ENCODE data around the gene DES.

DNA sequence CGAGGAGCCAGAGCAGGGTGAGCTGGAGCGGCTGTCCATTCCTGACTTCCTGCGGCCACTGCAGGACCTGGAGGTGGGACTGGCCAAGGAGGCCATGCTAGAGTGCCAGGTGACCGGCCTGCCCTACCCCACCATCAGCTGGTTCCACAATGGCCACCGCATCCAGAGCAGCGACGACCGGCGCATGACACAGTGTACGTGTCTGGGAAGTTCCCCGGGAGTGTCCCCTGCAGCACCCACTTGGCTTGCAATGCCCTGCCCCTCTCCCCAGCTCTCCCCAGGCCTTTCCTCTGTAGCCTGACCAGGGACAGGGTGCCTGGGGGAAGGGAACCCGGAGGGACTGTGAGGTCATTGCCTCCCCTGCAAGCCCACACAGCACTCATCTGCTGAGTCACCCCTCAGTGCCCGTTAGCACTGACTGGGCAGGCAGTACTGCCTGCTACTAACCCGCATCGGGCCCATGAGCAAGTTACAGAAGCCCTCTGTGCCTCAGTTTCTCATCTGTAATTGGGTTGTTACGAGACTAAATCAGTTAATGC lies 51.1 kb downstream of the DES start:
- TF ChIP-seq UBTF (IDR thresholded peaks at IDR 0.05; ENCODE audit: borderline replicate concordance in 1 of 2, low read depth in 2 of 2, low read length in 2 of 2): no peak
- TF ChIP-seq POLR2A (conservative IDR thresholded peaks at IDR 0.05): no peak
- TF ChIP-seq RAD21 (CRISPR knock-in tag; conservative IDR thresholded peaks at IDR 0.05 in 1 of 2, IDR thresholded peaks at IDR 0.05 in 1 of 2): no peak
- no peak for TF ChIP-seq FOXK2 (conservative IDR thresholded peaks at IDR 0.05 in 1 of 2, IDR thresholded peaks at IDR 0.05 in 1 of 2; ENCODE audit: low read depth in 2 of 2)
- no peak for TF ChIP-seq EZH2 (IDR thresholded peaks at IDR 0.05; ENCODE audit: borderline replicate concordance, low read depth, low read length)
- TF ChIP-seq, protein P1, sequence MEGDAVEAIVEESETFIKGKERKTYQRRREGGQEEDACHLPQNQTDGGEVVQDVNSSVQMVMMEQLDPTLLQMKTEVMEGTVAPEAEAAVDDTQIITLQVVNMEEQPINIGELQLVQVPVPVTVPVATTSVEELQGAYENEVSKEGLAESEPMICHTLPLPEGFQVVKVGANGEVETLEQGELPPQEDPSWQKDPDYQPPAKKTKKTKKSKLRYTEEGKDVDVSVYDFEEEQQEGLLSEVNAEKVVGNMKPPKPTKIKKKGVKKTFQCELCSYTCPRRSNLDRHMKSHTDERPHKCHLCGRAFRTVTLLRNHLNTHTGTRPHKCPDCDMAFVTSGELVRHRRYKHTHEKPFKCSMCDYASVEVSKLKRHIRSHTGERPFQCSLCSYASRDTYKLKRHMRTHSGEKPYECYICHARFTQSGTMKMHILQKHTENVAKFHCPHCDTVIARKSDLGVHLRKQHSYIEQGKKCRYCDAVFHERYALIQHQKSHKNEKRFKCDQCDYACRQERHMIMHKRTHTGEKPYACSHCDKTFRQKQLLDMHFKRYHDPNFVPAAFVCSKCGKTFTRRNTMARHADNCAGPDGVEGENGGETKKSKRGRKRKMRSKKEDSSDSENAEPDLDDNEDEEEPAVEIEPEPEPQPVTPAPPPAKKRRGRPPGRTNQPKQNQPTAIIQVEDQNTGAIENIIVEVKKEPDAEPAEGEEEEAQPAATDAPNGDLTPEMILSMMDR (IDR thresholded peaks at IDR 0.05 in 2 of 3, conservative IDR thresholded peaks at IDR 0.05 in 1 of 3; ENCODE audit: insufficient read depth in 2 of 3, low read depth in 1 of 3, low read length in 3 of 3): no peak
- TF ChIP-seq ZBTB33 (CRISPR knock-in tag; IDR thresholded peaks at IDR 0.05): no peak
- no peak for TF ChIP-seq ZFPM2 (CRISPR knock-in tag; IDR thresholded peaks at IDR 0.05)
- TF ChIP-seq, protein P2, sequence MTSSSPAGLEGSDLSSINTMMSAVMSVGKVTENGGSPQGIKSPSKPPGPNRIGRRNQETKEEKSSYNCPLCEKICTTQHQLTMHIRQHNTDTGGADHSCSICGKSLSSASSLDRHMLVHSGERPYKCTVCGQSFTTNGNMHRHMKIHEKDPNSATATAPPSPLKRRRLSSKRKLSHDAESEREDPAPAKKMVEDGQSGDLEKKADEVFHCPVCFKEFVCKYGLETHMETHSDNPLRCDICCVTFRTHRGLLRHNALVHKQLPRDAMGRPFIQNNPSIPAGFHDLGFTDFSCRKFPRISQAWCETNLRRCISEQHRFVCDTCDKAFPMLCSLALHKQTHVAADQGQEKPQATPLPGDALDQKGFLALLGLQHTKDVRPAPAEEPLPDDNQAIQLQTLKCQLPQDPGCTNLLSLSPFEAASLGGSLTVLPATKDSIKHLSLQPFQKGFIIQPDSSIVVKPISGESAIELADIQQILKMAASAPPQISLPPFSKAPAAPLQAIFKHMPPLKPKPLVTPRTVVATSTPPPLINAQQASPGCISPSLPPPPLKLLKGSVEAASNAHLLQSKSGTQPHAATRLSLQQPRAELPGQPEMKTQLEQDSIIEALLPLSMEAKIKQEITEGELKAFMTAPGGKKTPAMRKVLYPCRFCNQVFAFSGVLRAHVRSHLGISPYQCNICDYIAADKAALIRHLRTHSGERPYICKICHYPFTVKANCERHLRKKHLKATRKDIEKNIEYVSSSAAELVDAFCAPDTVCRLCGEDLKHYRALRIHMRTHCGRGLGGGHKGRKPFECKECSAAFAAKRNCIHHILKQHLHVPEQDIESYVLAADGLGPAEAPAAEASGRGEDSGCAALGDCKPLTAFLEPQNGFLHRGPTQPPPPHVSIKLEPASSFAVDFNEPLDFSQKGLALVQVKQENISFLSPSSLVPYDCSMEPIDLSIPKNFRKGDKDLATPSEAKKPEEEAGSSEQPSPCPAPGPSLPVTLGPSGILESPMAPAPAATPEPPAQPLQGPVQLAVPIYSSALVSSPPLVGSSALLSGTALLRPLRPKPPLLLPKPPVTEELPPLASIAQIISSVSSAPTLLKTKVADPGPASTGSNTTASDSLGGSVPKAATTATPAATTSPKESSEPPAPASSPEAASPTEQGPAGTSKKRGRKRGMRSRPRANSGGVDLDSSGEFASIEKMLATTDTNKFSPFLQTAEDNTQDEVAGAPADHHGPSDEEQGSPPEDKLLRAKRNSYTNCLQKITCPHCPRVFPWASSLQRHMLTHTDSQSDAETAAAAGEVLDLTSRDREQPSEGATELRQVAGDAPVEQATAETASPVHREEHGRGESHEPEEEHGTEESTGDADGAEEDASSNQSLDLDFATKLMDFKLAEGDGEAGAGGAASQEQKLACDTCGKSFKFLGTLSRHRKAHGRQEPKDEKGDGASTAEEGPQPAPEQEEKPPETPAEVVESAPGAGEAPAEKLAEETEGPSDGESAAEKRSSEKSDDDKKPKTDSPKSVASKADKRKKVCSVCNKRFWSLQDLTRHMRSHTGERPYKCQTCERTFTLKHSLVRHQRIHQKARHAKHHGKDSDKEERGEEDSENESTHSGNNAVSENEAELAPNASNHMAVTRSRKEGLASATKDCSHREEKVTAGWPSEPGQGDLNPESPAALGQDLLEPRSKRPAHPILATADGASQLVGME (CRISPR knock-in tag; IDR thresholded peaks at IDR 0.05): no peak
- no peak for TF ChIP-seq TCF7L2 (IDR thresholded peaks at IDR 0.05; ENCODE audit: low read depth, low read length)
- no peak for TF ChIP-seq HDGF (IDR thresholded peaks at IDR 0.05)

Data from K562 (cell line).